Measurements from ENCODE around the gene BNIP3. TPM values are rescaled to one million over a fixed set of nuclear protein-coding genes. Genes with fewer than 3 reads are reported as not detected.

The BNIP3 gene
- total and polyA plus RNA-seq, 2 of the 13 experiments (the other 11 are each of a cell fraction or from before 2014, with no cell fraction given), result 73.7 to 223 TPM

DNA sequence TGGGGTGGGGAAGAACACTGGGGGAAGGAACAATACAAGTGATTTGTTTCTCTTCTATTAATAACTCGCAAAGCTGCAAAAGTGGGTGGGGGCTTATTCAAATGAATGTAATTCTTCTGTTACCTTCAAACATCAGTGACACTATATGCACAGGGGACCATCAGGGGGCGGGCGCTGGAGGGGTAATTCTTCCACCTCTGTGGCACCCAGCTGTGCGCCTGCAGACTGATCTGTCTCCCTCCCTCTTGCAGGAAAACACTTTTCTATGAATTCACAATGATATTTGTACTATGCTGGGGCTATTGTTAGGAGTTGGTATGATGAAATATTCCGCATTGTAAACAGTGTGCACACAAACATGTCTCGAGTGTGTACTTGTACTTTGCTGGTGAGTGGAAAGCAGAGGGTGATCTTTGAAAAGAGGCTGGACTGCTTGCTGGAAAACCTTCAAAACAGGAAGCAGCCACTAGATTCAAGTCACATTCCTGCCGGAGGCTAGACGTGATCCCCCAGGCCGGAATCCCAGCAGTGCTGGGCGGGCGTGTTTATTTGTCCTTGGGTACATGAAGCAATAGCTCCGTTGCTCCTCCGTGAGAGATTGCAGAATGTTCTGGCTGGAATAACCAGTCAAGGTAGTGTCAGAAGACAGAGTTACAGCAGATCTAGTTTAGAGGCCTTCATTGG lies 15.8 kb upstream of the BNIP3 start (continued):
- TF ChIP-seq, protein P1, sequence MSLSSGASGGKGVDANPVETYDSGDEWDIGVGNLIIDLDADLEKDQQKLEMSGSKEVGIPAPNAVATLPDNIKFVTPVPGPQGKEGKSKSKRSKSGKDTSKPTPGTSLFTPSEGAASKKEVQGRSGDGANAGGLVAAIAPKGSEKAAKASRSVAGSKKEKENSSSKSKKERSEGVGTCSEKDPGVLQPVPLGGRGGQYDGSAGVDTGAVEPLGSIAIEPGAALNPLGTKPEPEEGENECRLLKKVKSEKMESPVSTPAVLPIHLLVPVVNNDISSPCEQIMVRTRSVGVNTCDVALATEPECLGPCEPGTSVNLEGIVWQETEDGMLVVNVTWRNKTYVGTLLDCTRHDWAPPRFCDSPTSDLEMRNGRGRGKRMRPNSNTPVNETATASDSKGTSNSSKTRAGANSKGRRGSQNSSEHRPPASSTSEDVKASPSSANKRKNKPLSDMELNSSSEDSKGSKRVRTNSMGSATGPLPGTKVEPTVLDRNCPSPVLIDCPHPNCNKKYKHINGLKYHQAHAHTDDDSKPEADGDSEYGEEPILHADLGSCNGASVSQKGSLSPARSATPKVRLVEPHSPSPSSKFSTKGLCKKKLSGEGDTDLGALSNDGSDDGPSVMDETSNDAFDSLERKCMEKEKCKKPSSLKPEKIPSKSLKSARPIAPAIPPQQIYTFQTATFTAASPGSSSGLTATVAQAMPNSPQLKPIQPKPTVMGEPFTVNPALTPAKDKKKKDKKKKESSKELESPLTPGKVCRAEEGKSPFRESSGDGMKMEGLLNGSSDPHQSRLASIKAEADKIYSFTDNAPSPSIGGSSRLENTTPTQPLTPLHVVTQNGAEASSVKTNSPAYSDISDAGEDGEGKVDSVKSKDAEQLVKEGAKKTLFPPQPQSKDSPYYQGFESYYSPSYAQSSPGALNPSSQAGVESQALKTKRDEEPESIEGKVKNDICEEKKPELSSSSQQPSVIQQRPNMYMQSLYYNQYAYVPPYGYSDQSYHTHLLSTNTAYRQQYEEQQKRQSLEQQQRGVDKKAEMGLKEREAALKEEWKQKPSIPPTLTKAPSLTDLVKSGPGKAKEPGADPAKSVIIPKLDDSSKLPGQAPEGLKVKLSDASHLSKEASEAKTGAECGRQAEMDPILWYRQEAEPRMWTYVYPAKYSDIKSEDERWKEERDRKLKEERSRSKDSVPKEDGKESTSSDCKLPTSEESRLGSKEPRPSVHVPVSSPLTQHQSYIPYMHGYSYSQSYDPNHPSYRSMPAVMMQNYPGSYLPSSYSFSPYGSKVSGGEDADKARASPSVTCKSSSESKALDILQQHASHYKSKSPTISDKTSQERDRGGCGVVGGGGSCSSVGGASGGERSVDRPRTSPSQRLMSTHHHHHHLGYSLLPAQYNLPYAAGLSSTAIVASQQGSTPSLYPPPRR (CRISPR knock-in tag; IDR thresholded peaks at IDR 0.05; ENCODE audit: borderline replicate concordance), result peak; percentile 79
- TF ChIP-seq, protein P2, sequence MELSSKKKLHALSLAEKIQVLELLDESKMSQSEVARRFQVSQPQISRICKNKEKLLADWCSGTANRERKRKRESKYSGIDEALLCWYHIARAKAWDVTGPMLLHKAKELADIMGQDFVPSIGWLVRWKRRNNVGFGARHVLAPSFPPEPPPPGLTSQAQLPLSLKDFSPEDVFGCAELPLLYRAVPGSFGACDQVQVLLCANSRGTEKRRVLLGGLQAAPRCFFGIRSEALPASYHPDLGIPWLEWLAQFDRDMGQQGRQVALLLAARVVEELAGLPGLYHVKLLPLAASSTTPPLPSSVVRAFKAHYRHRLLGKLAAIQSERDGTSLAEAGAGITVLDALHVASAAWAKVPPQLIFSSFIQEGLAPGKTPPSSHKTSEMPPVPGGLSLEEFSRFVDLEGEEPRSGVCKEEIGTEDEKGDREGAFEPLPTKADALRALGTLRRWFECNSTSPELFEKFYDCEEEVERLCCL (CRISPR knock-in tag; IDR thresholded peaks at IDR 0.05; ENCODE audit: borderline replicate concordance), result no peak; the same call in 1 of the 2 replicates
- no peak for TF ChIP-seq KAT2B (IDR thresholded peaks at IDR 0.05; ENCODE audit: borderline replicate concordance, low read depth, low read length)
- TF ChIP-seq THAP11 (CRISPR knock-in tag; IDR thresholded peaks at IDR 0.05), result peak; percentile 79
- peak; percentile 60; the same call in 1 of the 2 replicates for TF ChIP-seq ZBTB3 (CRISPR knock-in tag; IDR thresholded peaks at IDR 0.05; ENCODE audit: borderline replicate concordance, low read depth)
- TF ChIP-seq ZBTB7A (CRISPR knock-in tag; IDR thresholded peaks at IDR 0.05), result peak; percentile 47; the same call in 1 of the 2 replicates
- peak; percentile 86 for TF ChIP-seq PITX1 (CRISPR knock-in tag; IDR thresholded peaks at IDR 0.05)
- peak; percentile 61; the same call in 1 of the 2 replicates for TF ChIP-seq ATF1 (CRISPR knock-in tag; IDR thresholded peaks at IDR 0.05)
- TF ChIP-seq, protein P3, sequence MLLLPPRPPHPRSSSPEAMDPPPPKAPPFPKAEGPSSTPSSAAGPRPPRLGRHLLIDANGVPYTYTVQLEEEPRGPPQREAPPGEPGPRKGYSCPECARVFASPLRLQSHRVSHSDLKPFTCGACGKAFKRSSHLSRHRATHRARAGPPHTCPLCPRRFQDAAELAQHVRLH (CRISPR knock-in tag; IDR thresholded peaks at IDR 0.05; ENCODE audit: borderline replicate concordance, low read depth), result peak; percentile 83; the same call in 1 of the 2 replicates
- TF ChIP-seq, protein P4, sequence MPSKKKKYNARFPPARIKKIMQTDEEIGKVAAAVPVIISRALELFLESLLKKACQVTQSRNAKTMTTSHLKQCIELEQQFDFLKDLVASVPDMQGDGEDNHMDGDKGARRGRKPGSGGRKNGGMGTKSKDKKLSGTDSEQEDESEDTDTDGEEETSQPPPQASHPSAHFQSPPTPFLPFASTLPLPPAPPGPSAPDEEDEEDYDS (CRISPR knock-in tag; IDR thresholded peaks at IDR 0.05), result peak; percentile 79
- peak; percentile 82 for TF ChIP-seq TBX2 (CRISPR knock-in tag; IDR thresholded peaks at IDR 0.05; ENCODE audit: borderline replicate concordance)
- TF ChIP-seq, protein P5, sequence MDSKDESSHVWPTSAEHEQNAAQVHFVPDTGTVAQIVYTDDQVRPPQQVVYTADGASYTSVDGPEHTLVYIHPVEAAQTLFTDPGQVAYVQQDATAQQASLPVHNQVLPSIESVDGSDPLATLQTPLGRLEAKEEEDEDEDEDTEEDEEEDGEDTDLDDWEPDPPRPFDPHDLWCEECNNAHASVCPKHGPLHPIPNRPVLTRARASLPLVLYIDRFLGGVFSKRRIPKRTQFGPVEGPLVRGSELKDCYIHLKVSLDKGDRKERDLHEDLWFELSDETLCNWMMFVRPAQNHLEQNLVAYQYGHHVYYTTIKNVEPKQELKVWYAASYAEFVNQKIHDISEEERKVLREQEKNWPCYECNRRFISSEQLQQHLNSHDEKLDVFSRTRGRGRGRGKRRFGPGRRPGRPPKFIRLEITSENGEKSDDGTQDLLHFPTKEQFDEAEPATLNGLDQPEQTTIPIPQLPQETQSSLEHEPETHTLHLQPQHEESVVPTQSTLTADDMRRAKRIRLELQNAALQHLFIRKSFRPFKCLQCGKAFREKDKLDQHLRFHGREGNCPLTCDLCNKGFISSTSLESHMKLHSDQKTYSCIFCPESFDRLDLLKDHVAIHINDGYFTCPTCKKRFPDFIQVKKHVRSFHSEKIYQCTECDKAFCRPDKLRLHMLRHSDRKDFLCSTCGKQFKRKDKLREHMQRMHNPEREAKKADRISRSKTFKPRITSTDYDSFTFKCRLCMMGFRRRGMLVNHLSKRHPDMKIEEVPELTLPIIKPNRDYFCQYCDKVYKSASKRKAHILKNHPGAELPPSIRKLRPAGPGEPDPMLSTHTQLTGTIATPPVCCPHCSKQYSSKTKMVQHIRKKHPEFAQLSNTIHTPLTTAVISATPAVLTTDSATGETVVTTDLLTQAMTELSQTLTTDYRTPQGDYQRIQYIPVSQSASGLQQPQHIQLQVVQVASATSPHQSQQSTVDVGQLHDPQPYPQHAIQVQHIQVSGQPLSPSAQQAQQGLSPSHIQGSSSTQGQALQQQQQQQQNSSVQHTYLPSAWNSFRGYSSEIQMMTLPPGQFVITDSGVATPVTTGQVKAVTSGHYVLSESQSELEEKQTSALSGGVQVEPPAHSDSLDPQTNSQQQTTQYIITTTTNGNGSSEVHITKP (CRISPR knock-in tag; IDR thresholded peaks at IDR 0.05; ENCODE audit: low read depth), result peak; percentile 41; the same call in 1 of the 2 replicates
- TF ChIP-seq MXD4 (CRISPR knock-in tag; IDR thresholded peaks at IDR 0.05), result peak; percentile 90
- TF ChIP-seq ZKSCAN5 (CRISPR knock-in tag; IDR thresholded peaks at IDR 0.05), result no peak
- peak; percentile 74 for TF ChIP-seq MIXL1 (CRISPR knock-in tag; IDR thresholded peaks at IDR 0.05)
- no peak for TF ChIP-seq SP1 (IDR thresholded peaks at IDR 0.05)
- TF ChIP-seq SP1 (CRISPR knock-in tag; IDR thresholded peaks at IDR 0.05), result peak; percentile 15; the same call in 1 of the 2 replicates
- TF ChIP-seq SMAD3 (CRISPR knock-in tag; IDR thresholded peaks at IDR 0.05), result peak; percentile 87; the same call in 1 of the 2 replicates
- TF ChIP-seq ZNF510 (CRISPR knock-in tag; IDR thresholded peaks at IDR 0.05; ENCODE audit: low read depth), result peak; percentile 56; the same call in 1 of the 2 replicates
- TF ChIP-seq SP5 (CRISPR knock-in tag; IDR thresholded peaks at IDR 0.05; ENCODE audit: borderline replicate concordance, low read depth), result peak; percentile 84

Measured in HepG2 (cell line).